SU-DHL-6 (cell line): ENCODE results near the gene MIDN.

Source experiments
- CTCF ChIP-seq: fragments of 200-600 bp; sonication (generic); IDR thresholded peaks from one replicate; pipeline ENCODE4 v1.5.1; 2017; ENCODE audit warnings: antibody characterized with exemption, mild to moderate bottlenecking, low read length, moderate library complexity; ENCODE audit not compliant: insufficient read depth, poor library complexity, severe bottlenecking
- EZH2phosphoT487 ChIP-seq: fragments of 200-600 bp; sonication (generic), shearing (Covaris generic); conservative IDR thresholded peaks from 2 replicates; pipeline ENCODE4 v1.6.1; 2018; ENCODE audit warnings: mild to moderate bottlenecking, antibody characterized with exemption, low read length, moderate library complexity, mixed read lengths

- no peak for TF ChIP-seq CTCF
- TF ChIP-seq EZH2phosphoT487: no peak
These were observed 48.3 kb downstream of the MIDN start for GRCh38 chr19:1296575-1297271.
